GM18499 (cell line): Measurements from ENCODE around the gene SLC6A6.
A peak's percentile ranks its signal among the peaks of the same experiment; 100 is the strongest.

Source experiments
- ATAC-seq: cut with Tn5 transposase; IDR thresholded peaks from one replicate; pipeline ENCODE4 v1.9.1; 2021; ENCODE audit warnings: moderate number of reproducible peaks; ENCODE audit not compliant: insufficient read depth, unreplicated experiment

Gene SLC6A6

DNA sequence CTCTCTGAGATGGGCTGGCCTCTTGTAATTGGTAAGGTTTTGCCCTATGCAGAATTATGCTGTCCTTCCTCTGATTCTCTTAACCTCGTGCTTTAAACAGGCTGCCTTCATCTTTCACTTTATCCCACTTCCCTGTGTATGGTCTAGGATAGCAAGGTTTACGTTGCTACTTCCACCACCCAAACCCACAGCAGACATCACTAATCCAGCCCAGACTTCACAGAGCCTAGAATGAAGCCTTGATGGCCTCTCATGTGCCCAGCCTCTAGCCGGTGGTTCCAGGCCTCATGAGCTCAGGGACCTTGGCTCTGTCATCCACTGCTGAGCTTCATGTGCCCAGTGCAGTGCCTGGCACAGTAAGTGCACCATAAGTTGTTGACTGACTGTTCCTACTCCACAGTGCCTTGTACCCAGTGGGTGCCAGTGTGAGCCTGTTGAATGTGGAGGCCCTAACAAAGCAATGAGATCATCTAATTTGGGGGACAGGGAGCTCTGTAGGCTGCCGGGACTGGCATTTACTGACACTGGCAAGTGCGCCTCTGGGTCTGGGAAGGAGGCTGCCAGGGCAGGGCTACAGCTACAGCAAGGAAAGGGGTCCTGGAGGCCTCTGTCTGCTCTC is 12.5 kb downstream of the SLC6A6 start:
- no peak for ATAC-seq

GRCh38 chr3:14415501-14415900 is 13.1 kb downstream of the SLC6A6 start:
- ATAC-seq, result no peak

- no peak for ATAC-seq
Measured at GRCh38 chr3:14416453-14416852, 14.0 kb downstream of the SLC6A6 start.

DNA sequence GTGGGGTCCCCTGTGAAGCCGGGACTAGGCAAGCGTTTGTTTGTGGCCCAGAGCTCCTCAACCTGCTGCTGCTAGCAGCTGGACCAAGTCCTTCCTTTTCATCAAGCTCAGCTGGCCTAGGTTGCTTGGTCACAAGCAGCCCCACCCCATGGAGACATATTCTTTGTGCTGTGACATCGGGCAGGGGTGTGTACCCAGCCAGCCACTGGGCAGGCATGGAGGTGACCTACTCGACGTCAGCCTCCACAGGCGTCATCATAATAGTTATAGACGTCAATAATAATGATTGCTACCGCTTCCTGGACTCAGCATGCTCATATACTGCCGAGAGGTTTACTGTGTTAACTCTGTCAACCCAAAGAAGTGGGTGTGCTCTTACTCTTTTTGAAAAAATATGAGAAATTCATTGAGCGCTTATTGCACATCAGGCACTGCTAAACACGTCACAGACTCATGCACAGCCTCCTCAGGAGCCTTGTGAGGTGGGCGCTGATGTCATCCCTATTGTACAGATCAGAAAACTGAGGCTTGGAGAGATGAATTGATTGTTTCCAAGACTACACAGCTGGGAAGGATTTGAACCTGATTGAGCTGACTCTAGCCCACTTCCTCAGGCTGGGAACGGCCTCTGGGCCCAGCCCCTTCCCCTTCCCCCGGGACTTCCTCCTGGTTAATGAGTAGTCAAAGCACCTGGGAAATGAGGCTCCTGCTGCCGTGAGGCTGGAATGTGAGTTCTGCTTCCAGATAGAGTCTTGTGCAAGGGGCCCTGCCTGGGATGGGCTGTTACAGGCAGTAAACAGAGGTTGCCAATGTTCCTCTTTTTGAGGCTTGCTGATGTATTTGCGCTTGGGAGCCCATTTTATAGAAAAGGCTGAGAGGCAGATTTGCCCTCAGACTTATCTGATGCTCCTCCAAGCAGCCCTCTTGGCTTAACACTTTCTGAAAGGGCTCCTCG is 16.2 kb downstream of the SLC6A6 start:
- ATAC-seq, result no peak

DNA sequence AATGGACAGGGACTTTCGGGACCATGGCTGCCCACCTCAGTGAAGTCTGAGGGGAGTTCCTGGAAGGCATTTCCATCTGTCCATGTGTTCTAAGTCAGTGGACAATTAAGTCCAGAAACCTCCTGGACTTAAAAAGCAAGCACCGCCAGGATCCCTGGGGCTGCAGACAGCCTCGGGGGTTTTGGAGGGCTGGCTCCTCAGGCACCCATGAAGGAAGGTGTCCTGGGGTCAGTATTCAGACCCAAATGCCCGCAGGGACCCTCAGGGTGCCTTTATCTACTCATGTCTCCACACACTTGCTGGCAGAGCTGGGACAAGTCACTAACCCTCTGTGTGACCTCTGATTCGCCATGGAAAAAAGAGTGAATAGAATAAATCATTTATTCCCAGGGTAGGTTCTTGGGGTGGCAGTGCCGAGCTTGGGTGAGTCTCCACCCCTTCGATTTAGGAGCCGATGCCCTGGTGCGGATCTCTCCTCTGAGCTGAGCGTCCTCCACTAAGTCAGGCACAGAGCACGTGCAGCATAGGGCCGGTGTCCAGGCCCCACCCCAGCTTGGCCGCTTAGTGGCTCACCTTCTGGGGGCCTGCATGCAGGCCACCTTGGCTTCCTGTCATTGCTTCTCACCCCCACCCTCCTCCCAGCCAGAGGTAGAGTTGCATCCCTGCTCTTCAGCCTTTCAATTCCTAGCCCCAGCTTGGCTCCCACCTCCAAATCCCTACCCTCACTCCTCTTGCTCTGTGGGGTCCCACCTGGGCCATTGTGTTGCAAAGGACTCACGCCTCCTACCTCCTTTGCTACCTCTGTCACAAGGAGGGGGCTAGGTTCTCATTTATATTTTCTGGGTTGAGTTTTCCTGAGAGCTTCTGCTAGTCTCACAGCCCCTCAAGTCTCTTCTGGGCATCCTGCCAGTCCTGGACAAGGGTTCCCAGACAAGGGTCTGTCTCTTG is 19.9 kb downstream of the SLC6A6 start:
- no peak for ATAC-seq

GRCh38 chr3:14423197-14423743 is 20.9 kb downstream of the SLC6A6 start:
- no peak for ATAC-seq

DNA sequence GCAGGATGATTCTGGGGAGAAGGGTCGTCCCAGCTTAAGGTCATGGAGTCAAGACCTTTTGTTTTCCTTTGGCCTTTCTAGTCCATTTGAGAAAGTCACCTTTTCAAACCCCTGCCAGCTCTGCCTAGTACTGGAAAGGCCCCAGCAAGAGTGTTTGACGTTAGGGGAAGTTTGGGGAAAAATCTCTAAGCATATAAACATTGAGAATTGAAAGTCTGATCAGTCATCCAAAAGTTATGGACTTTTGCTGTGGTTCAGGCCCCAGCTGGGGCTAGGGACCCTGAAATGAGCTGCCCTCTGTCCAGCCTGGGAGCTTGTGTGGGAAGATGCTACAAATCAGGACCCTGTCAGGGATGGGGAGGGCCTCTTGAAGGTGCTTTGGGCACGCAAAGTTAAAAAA is 21.6 kb downstream of the SLC6A6 start:
- ATAC-seq, result no peak

GRCh38 chr3:14424711-14425580 is 22.5 kb downstream of the SLC6A6 start:
- no peak for ATAC-seq

DNA sequence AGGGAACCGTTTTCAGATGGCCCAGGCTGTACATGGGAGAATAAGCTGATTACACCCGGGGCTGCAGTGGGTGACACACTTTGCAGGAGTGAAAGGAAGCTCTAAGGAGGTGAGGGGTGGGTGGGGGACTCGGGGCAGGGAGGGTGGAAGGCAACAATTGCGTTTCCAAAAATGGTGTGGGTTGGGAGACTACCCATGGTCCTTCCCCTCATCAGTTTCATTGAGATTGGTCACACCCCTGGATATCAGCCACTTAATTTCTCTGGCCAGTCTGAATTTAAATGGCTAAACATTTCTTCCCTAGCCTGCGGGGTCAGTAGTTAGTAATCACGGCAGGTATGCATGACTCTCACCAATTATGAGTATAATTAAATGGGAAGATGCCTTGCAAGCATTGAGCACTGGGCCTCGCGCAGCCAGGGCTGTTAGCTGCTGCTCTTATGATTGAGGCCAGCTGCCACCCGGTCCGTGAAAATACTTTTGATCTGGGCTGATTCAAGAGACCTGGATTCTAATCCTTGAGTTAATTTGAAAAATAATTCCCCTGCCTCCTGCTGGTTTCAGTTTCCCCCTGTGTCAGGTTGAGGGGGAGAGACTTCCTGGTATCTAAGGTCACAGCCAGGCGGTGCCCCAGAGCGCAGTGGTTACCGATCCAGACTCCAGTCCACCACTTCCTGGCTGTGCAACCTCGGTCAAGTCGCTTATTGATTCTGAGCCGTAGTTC is 23.3 kb downstream of the SLC6A6 start:
- ATAC-seq, result no peak

DNA sequence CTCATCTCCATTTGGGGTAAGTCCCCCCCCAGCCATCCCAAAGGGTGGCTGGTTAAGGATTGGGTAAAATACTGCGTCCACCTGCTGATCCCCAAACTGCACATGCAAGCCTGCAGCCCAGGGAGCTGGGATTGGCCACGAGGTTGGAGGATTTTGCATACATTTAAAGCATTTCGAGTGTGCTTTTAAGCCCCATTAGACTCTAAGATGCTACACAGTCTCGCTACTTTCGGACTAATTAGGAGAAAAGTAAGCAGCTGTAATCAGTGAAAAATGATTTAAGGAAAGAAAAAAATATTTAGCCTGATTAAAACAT is 23.9 kb downstream of the SLC6A6 start:
- ATAC-seq, result no peak

DNA sequence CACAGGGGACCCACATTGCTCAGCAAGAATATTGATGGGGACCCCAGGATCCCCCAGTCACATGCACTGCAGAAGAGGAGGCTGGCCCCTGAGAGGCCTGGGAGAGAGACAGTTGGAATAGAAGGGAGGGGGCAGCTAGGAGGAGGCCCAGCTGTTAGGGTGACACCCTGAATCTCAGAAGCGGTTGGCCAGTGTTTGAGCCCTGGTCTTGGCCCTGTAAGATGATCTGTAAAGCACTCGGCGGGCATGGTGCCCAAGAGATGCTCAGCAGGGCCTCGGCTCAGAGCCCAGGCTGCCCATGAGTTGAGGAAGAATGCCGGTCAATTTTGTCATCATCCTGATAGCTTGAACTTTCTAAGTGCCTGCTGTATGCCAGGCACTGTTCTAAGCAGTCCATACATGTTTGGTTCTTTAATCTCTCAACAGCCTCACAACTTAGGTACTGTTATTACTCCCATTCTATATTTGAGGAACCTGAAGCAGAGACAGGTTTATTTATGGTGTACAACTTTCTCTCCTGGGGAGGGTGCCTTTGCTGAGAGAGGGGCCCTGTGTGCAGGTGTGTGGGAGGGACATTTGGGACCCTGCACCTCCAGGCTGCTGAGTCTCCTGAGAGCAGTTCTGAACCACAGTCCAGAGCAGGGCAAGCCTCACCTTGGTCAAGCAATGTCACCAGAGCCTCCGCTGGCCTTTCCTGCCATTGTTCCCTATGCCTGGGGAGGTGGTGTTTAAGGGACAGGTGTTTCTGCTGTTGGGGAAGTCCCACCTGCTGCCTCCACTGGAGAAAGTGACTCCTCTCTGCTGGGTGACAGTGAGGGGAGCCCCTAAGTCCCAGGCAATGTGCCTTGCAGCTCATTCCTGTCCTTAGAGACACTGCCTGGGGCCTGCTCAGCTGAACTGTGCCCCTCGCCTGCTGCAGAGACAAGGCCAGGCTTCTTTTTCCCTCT is 26.0 kb downstream of the SLC6A6 start:
- ATAC-seq, result no peak

GRCh38 chr3:14429237-14429636 is 26.8 kb downstream of the SLC6A6 start:
- no peak for ATAC-seq

DNA sequence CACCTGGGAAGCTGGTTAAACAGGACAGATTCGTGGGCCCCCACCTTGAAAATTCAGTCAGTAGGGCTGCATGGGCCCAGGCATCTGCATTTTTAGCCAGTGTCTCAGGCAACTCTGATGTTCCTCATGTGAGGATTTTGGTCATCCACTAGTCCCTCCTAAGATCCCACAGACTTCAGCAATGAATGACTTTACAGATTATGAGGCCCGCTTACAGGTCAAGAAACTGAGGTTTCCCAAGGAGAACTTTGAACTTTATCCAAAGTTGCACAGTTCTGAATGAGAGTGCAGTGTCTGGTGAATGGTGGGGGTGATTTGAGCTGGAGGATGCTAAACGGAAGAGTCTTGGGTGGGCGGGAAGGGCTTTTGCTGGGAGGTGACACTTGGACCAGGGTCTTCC is 27.2 kb downstream of the SLC6A6 start:
- ATAC-seq, result no peak

DNA sequence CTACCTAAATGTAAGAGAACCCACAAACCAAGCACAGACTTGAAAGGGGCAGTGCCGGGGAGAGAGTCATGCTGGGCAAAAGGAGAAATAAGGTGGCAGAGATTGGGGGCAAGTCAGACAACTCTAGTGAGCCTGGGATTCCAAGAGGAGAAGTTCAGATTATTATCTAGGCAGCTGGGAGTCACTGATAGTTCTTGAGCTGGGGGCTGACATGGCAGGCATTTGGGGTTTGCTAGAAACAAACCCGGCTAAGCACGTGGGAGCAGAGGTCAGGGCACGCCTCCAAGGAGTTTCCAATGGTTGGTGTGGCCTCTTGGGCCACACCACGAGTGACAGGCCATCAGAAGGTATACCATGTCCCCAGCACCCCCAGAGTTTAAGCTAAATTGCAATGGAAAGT is 27.6 kb downstream of the SLC6A6 start:
- ATAC-seq, result no peak

DNA sequence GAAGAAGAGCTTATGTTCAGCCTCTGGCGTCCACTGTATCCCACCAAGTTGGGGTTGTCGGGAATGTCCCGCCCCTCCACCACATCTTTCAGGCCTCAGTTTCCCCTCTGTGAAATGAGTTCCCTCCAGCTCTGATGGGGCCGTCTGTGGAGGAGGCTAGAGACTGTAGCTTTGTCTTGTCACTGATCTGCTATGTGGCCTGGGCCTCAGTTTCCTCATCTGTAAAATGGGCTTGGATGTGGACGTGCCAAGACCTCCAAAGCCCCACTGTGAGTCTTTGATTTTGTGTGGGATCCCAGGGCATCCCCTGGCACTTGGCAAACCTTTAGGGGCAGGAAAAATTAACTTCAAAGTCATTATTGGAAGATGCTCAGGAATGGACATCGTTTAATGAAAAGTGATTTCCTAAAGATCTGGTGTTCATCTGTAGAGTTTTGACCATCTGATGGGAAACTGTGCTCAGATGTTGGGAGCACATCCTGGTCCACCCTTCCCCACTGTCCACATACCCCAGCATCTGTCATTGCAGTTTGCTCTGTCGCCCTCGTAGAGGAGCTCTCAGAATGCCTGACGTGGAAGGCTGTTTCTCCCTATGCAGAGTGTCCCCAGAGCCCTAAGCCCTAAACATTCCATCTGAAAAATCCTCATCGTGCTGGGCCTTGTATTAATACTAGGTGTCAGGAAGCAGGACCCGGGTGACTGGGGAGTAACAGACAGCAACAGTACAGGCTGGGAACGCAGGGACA is 28.5 kb downstream of the SLC6A6 start:
- ATAC-seq, result no peak

- ATAC-seq, result peak; percentile 16
Measured at GRCh38 chr3:14431452-14431916, 29.1 kb downstream of the SLC6A6 start.
